ENCODE results near the gene ZNF260. TPM values are rescaled to one million over a fixed set of nuclear protein-coding genes. Genes with fewer than 3 reads are reported as not detected.

Gene ZNF260
- total RNA-seq, 1 experiment from 2014 or later, result 10.2 TPM

DNA sequence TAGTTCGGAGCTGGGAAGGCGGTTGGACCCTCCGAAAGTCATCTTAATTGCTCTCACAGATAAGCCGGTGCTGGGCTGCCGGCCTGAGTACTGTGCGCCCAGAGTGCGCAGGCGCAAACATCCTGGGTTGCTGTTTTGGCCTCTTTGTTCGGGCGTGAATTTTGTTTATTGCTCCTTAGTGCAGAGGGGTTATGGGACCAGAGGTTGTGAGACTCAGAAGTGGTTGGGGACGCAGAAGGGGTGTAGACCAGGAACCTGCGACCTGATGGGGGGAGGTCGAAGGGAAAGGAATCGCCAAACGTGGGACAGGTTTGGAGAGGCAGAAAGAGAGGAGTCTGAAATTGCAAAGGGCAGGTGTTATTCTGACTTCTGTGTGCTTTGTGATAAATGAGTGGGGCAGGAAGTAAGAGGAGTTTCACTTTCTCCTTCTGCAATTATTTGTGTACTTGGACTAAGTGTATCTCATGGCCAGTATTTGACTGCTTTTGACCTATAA is 38.1 kb downstream of the ZNF260 start:
- peak; percentile 94 for DNase-seq (ENCODE audit: low read depth)

DNA sequence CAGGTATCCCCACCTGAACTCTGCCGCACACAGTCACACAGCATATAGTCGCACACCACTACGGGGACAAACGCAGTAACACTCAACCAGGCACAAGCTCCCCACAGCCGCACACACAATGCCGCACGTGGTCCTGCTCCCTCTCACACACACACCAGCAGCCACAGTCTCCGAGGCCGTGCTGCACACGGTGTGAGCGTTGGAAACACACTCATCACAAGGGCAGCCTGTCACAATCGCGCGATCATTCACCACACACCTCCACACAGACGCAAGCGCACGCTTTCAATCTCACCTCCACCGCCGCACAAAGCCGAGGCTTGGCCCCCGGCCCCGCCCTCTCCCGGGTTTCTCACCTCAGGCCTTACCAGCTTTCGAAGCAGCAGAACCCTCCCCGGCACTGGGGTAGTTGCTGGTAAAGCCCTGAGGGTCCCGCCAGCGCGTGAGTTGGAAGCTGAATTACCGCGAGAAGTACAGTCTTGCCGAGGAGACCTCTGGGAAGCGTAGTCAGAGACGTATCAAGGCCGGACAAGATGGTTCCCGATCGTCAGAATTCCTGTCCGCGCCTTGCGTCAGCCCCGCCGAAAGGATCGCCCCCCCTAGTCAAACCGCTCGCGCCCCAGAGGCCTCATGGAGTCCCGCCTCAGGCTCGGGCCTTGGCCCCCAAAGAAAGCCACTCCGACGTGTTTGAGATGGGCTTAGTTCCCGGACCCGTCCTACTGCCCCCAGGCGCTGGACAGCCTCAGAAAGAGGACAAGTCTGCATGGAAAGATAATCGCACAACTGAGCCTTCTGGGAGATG is 38.8 kb downstream of the ZNF260 start, which contains the start of gene ZNF566:
Gene ZNF566 (minus strand): TSS at position 444 of the 802 bp plus-strand sequence. CDS start 13,004 bp downstream, outside the sequence.
- peak; percentile 97 for DNase-seq (ENCODE audit: low read depth)

DNA sequence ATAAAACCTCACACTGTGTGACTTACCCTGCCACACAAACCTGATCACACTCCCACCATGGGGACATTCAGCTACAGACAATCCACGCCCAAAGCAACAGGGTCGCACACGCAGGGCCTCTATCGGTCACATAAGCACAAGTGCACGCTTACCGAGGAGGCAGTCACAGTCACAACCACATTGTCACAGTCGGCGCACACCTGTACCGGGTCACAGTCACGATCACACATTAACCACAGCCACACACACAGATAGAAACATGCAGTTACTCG is 39.3 kb downstream of the ZNF260 start:
- DNase-seq (ENCODE audit: low read depth), result no peak

DNA sequence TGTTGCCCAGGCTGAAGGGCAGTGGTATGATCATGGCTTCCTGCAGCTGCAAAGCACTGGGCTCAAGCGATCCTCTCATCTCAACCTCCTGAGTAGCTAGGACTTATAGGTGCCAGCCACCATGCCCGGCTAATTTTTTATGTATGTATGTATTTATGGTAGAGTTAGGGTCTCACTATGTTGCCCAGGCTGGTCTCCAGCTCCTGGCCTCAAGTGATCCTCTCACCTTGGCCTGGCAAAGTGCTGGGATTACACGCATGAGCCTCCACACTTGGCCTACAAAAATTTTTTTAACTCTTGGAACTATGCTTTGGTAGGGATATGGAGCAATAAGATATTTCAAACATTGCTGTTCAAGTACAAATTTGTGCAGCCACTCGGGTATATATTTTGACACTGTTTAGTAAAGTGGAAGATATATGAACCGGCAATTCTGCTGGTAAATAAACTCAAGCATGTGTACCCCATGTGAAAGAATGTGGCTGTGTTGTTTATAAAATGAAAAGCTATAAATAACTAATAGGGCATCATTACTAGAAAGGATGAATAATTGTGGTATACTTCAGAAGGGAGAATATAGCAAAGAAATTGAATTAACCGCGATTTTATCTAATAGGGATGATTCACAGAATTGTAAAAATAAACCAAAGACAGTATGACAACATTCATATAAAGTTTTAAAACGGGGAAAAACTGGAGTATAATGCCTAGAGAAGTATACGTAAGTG is 39.8 kb downstream of the ZNF260 start:
- peak; percentile 54 for DNase-seq (ENCODE audit: low read depth)

DNA sequence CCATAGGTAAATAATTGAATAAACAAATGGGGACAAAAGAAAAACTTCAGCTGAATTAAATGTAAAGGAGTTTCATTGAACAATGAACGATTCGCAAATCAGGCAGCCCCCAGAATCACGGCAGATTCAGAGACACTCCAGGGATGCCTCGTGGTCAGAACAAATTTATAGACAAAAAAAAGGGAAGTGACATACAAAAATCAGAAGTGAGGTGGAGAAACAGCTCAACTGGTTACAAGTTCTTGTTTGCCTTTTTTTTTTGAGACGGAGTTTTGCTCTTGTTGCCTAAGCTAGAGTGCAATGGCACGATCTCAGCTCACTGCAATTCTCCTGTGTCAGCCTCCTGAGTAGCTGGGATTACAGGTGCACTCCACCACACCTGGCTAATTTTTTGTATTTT is 44.4 kb downstream of the ZNF260 start:
- DNase-seq (ENCODE audit: low read depth), result no peak

DNA sequence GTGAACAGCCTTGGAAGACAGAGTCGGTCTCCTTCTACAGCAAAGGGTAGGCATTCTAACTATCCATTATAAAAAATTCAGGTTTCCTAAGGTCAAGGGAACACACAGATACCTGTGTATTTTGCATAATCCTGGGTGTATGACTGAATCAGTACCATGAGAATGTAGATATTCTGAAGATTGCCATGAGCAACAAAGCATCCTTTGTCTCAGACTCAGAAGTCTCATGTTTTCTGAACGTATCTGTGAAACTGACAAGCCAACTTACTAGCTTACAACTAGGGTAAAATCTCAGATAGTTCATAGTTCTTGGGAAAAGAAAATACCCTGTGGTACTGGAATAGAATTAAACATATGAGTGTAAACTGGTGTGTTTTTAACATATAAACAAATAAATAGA is 45.2 kb downstream of the ZNF260 start:
- DNase-seq (ENCODE audit: low read depth), result no peak

Other genes with a start within 250 kb of the ZNF260 start
- gene ZFP14, start 149.1 kb downstream of the ZNF260 start, total RNA-seq (2014; rRNA removed; shearing (Covaris generic)), result 1.5 and 2.1 TPM in 2 replicates
- 8.9 and 10.1 TPM in 2 replicates for gene ZFP82, start 109.6 kb downstream of the ZNF260 start, total RNA-seq (2014; rRNA removed; shearing (Covaris generic))
- 4.5 and 6.7 TPM in 2 replicates for gene ZNF566, start 38.7 kb downstream of the ZNF260 start, total RNA-seq (2014; rRNA removed; shearing (Covaris generic))
- 7.4 and 10.4 TPM in 2 replicates for gene ZNF529, start 45.0 kb upstream of the ZNF260 start, total RNA-seq (2014; rRNA removed; shearing (Covaris generic))
- gene ZNF382, start 77.0 kb upstream of the ZNF260 start, total RNA-seq (2014; rRNA removed; shearing (Covaris generic)), result 8.3 and 12.8 TPM in 2 replicates
- gene ZNF461, start 138.6 kb upstream of the ZNF260 start, total RNA-seq (2014; rRNA removed; shearing (Covaris generic)), result 8.4 and 15.9 TPM in 2 replicates
- 7.6 and 7.7 TPM in 2 replicates for gene ZNF567, start 159.3 kb upstream of the ZNF260 start, total RNA-seq (2014; rRNA removed; shearing (Covaris generic))
- 2.7 and 4.4 TPM in 2 replicates for gene ZNF850, start 244.5 kb upstream of the ZNF260 start, total RNA-seq (2014; rRNA removed; shearing (Covaris generic))